HEK293T (cell line): ENCODE data around the gene CX3CL1.

Experiments used
- BHLHE40 ChIP-seq: fragments of 450-650 bp; IDR thresholded peaks from 2 replicates; pipeline ENCODE4 v1.6.1; 2016; ENCODE audit warnings: mild to moderate bottlenecking, moderate library complexity, borderline replicate concordance
- FOXA1 ChIP-seq: fragments of 450-650 bp; IDR thresholded peaks from 2 replicates; pipeline ENCODE4 v1.6.1; 2016; ENCODE audit warnings: mild to moderate bottlenecking
- FOXK2 ChIP-seq: fragments of 450-650 bp; IDR thresholded peaks from 2 replicates; pipeline ENCODE4 v1.6.1; 2016; ENCODE audit warnings: mild to moderate bottlenecking
- PKNOX1 ChIP-seq: fragments of 450-650 bp; IDR thresholded peaks from 2 replicates; pipeline ENCODE4 v1.6.1; 2016
- SP1 ChIP-seq: fragments of 450-650 bp; IDR thresholded peaks from 2 replicates; pipeline ENCODE4 v1.6.1; 2017
- TARDBP ChIP-seq: fragments of 450-650 bp; IDR thresholded peaks from 2 replicates; pipeline ENCODE4 v1.6.1; 2016

GRCh38 chr16:57424583-57424982 lies 52.3 kb downstream of the CX3CL1 start:
- TF ChIP-seq FOXK2 = no peak
- TF ChIP-seq PKNOX1 = no peak
- no peak for TF ChIP-seq FOXA1
- TF ChIP-seq TARDBP = no peak
- TF ChIP-seq SP1 = no peak
- TF ChIP-seq BHLHE40 = no peak
